Measurements from ENCODE around the gene BCL2L1. TPM values are rescaled to one million over a fixed set of nuclear protein-coding genes. Genes with fewer than 3 reads are reported as not detected.
"Not testable (repeated sequence)": the region's sequence is repeated elsewhere in the genome, so short reads cannot be mapped to it uniquely, and the experiment has no call there.

The BCL2L1 gene
- 38.1 and 38.6 TPM in 2 replicates for total RNA-seq

DNA sequence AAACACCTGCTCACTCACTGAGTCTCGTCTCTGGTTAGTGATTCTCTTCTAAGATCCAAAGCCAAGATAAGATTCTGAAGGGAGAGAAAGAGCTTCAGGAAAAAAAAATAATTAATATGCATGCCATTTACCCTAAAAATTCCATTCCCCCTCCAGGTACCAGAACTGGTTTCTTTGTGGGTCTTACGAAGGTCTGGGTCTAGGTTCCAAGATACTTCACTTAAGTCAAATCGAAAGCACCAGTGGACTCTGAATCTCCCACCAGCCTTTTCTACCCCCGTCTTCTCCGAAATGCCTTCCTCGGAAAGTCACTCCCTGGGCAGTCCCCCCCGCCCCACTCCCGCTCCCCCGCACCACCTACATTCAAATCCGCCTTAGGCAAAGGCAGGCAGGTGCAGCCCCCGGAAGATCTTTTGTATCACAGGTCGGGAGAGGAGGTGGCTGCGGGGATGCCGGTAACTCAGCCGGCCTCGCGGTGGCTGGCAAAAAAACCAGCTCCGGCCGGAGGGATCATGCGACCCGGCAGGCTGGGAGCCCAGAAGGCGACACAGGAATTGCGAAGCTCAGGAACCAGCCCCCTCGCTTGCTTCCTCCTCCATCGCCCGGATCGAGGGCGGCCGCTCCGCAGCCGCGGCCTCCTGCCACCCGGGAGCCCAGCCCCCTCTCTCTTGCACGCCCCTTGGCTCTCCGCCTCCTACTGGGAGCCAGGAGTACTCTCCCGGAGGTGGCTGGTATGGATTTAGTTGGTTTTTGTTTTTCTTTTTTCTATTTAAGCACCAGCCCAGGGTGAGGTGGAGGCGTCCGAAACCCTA is at the start of gene BCL2L1:
Gene BCL2L1, minus strand, starts transcription at position 612 of the 812 bp plus-strand sequence. CDS start 650 bp downstream, outside the sequence.
- peak; percentile 75 to 89 for DNase-seq (ENCODE audit: low read depth in 2 of 2)

DNA sequence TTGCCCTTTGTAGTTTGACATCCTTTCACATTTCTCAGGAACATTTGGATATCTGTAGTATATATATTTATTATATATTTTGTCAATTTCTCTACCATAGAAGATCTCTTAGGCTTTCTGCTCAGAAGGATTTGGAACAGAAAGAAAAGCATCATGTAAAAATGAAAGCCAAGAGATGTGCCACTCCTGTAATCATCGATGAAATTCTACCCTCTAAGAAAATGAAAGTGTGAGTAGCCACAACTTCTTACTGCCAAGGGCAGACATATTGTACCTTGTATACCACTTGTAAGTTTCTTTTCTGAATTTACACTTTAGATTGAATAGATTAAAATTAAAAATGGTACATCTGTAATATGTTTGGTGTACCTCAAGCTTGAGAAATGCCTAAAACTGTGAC is 47.6 kb upstream of the BCL2L1 start:
- DNase-seq (ENCODE audit: low read depth in 2 of 2): no peak

DNA sequence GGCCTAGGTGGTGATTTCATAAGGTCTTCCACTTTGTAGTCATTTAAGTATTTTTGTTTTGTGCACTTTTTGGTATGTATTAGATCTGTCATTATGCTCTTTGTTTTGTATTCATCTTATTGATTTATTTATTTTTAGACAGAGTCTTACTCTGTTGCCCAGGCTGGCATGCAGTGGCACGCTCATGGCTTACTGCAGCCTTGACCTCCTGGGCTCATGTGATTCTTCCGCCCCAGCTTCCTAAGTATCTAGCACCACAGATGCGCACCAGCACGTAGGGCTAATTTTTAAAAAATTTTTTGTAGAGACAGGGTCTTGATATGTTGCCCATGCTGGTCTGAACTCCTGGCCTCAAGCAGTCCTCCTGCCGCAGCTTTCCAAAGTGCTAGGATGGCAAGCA is 47.0 kb upstream of the BCL2L1 start:
- no peak for DNase-seq (ENCODE audit: low read depth in 2 of 2)

DNA sequence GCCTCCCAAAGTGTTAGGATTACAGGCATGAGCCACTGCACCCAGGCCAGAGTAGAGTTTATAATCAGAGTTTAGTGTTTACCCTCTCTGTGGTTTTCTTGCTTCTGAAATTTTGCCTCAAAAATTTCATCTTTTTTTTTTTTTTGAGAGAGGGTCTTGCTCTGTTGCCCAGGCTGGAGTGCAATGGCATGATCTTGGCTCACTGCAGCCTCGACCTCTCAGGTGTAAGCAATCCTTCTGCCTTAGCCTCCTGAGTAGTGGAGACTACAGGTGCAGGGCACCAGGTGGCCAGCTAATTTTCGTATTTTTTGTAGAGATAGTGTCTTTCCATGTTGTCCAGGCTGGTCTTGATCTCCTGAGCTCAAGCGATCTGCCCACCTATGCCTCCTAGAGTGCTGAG is 45.1 kb upstream of the BCL2L1 start:
- no peak for DNase-seq (ENCODE audit: low read depth in 2 of 2)

DNA sequence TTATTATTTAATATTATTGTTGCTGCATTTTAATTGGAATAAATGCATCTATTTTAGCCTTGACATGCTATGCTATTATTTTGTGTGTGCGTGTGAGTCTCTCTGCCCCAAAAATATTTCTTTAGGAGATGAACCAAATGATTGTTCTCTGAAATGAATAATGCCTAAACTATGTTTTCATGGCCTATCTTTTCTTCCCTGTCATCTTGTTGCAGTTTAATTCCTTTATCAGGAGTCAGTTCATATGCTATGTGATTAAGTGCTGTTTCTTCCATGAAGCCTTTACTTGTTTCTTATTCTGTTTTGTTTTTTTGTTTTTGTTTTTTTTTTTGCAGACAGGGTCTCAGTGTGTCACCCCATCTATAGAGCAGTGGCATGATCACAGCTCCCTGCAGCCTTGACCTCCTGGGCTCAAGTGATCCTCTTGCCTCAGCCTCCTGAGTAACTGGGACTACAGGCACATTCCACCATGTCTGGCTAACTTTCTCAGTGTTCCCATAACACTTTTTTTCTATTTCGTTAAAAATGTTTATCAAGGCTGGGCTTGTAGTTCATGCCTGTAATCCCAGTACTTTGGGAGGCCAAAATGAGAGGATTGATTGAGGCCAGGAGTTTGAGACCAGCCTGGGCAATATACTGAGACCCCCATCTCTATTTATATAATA is 42.1 kb upstream of the BCL2L1 start:
- no peak for DNase-seq (ENCODE audit: low read depth in 2 of 2)

DNA sequence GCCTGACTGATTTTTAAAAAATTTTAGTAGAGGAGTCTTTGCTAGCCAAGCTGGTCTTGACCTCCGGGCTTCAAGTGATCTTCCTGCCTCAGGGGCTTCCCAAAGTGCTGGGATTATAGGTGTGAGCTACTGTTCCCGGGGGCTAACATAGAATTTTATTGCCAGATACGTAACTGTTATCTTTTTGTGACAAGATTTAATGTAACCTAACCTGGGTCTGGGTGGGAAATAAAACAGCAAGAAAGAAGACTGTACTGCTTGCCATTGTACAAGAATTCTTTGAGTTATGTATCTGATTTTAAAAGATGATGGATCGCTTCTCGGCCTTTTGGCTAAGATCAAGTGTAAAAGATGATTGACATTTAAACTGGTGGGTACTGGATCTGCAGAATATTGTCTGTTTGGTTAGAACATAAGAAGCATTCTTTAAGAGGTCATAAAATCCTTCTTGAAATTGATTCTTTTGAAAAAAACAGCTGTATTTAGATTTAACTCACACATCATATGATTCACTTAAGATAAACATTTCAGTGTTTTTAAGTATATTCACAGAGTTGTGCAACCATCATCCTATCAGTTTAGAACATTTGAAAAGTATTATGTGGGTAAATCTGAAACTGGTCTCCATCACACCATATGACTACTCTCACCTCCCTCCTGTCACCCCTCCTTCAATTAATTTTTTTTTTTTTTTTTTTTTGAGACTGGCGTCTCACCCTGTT is 38.0 kb upstream of the BCL2L1 start:
- DNase-seq (ENCODE audit: low read depth in 2 of 2): no peak

DNA sequence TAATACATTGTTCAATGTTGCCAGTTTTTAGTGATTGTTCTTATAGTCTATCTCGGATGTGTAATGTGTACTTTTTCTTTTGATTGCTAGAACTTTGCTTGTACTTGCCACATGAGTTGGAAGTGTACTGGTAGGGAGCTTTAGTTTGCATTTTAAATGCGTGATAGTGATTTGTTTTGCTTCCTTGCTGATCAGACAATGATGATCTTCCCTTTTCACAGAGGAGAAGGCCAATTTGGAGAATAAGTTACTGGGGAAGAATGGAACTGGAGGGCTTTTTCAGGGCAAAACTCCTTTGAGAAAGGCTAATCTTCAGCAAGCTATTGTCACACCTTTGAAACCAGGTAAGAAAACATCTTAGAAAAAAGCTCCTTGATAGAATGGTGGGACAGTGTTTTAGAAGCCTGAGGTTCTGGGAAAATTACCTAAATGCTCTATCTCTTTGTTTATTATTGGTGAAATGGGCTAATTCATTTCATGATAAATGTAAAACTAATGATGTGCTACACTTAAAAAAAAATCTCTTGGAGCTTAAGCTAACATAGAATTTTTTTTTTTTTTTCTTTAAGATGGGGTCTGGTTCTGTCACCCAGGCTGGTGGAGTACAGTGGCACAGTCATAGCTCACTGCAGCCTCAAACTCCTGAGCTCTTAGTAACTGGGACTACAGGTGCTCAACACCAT is 37.3 kb upstream of the BCL2L1 start:
- DNase-seq (ENCODE audit: low read depth in 2 of 2): no peak

DNA sequence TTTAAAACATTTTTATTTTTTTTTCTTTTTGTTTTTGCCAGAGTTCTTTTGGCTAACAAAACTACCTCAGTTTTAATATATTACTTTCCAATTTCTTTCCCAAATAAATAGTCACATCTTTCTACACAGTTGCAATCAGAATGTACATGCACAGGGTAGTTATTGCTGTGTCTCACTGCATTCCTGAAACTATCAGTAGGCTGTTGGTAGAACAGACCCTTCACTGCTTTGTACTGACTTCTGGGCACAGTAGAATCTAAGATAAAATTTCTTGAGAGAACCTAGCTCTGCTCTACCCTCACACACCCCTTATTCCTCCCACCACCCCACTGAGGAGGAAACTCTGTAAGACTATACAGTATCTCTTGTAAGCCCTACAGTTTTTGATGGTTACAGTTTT is 36.3 kb upstream of the BCL2L1 start:
- no peak for DNase-seq (ENCODE audit: low read depth in 2 of 2)

DNA sequence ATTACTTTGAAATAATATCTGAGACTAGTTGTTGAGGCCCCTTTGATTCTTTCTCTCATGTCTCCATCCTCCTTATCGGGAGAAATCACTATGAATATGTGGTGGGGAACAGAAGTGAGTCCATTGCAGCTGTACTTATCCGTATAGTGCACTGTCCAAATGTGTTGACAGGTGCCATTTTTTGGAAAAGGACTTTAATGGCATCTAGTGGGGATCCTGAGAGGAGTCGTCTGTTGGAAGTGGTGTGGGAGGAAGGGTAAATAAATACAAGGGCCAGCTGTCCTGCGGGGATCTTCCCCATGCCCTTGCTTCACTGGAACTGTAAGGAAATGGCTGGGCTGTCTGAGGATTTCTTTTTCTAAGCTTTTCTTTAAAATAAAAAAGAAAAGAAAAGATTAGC is 35.9 kb upstream of the BCL2L1 start:
- DNase-seq (ENCODE audit: low read depth in 2 of 2): no peak

DNA sequence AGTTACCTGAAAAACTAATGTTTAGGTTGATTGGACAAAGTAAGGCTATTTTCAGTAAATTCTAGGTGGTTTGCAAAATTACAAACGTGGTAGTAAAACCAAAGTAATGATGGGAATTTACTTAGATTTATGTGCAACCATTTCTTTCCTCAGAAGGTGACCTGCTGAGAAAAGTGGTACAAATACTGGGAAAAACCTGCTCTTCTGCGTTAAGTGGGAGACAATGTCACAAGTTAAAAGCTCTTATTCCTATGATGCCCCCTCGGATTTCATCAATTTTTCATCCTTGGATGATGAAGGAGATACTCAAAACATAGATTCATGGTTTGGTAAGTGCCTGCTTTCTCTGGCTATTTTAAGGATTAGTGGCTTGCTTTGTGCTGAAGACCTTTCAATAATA is 34.6 kb upstream of the BCL2L1 start:
- no peak for DNase-seq (ENCODE audit: low read depth in 2 of 2)

DNA sequence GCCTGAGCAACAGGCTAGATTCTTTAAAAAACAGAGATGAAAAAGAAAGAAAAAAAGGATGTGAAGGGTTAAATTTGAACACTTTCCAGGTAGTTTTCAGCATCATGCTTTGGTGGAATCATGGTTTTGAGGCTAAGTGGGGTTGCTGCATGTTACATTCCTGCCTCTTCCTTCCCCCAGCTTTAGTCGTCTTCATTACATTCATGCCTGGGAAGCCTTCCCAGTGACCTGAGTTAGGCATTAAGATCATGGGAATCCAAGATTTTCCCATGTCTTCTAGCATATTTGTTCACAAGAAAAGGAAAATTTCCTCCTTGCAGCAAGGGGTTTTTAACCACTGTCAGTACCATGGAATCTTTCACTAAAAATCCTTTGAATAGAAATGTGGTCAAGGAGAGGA is 28.5 kb upstream of the BCL2L1 start:
- no peak for DNase-seq (ENCODE audit: low read depth in 2 of 2)

DNA sequence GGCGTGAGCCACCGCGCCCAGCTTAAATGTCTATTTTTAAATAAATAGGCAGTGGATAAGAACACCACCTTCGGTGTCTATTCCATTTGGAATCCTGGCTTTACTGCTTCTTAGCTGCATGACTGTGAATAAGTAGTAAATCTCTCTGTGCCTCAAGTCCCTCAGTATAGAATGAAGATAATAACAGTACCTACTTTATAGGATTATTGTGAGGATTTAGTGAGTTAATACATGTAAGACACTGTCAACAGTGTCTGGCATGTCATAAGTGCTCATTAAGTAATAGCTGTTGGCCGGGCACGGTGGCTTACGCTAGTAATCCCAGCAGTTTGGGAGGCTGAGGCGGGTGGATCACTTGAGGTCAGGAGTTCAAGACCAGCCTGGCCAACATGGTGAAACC is 26.6 kb upstream of the BCL2L1 start:
- no peak for DNase-seq (ENCODE audit: low read depth in 2 of 2)

DNA sequence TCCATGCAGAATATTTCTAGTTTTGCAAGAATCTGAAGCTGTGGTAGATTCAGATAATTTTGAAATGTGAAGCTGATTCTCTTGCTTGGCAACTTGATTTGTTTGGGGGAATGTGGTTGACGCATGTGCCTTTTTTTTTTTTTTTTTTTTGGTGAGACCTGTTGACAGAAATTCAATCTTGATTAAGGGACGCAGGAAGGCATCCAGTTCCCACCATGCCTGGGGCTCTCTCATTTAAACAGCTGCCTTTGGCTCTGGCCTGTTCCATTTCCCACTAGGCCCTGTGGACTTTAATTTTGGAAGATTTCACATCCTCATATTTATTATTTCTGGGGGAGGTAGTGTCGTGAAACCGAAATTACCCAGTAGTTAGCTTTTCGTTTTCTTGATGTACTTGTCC is 25.0 kb upstream of the BCL2L1 start:
- no peak for DNase-seq (ENCODE audit: low read depth in 2 of 2)

DNA sequence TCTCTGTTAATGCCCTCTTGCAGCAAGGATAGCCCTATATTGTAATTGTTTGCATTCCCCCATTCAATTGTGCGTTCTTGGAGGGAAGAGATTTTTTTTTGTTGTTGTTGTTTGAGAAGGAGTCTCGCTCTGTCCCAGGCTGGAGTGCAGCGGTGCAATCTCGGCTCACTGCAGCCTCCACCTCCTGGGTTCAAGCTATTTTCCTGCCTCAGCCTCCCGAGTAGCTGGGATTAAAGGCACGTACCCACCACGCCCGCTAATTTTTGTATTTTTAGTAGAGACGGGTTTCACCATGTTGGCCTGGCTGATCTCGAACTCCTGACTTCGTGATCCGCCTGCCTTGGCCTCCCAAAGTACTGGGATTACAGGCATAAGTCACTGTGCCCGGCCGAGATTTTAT is 24.4 kb upstream of the BCL2L1 start:
- not testable (repeated sequence) for DNase-seq (ENCODE audit: low read depth in 2 of 2)

DNA sequence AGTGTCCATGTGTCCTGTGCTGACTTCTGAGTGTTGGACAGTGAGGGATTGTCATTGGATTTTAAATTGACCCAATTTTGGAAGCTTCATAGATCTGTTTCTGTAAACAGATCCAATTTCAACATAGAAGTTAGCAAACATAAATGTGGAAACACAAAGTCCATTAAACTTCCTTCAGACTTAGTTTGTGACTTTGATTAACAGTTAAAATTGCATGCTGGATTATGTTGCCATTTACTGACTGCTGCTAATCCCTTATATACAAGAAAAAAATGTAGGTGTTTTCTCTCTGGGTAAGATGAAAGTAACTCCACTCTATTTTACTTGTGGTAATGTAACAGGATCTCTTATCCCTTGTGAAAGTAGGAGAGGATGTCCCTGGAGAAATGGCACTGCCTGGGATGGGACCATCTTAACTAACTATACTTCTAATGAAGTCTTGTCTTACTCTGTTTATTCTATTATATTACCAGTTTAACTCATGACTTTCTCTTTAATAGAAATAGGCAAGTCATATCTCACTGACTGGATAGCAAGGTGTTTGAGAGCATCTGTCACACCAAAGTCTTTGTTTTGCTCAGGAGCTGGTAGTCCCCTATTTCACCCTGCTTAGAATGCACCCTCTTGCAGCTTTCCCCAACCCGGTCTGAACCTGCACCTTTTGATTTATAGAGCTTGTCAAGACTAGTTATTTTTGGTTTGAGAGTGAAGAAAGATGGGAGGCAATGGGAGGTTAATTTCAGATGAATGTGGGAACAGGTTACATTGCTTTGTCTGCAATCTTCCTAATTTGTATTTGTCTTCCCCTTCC is 23.6 kb upstream of the BCL2L1 start:
- no peak for DNase-seq (ENCODE audit: low read depth in 2 of 2)

DNA sequence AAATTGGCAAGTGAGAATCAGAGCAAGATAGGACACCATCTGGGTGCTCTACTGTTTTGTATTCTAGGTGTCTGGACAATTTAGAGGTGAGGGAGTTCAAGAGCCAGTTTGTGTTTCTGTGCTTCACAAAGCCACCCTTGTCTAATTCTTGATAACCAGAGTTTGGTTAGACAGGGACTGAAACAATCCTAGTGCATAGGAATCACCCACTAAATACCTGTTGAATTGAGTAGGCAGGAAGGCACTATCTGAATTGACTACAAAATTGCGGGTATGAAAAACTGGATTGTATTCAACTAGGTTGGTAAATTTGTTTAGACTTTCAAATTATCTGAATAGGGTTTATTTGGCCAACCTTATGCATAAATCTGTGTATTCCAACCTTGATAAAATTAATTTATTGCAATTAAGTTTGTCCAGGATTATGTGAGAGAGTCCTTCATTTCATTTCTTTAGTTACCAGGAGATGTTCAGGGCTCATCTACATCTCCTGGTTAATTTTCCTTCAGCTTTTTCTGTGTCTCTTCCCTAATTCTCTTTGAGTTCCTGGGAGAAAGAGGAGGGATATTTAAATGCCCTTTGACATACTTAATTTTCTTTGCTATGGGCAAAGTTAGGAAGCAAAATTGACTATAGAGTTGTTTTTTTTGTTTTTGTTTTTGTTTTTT is 18.1 kb upstream of the BCL2L1 start:
- no peak for DNase-seq (ENCODE audit: low read depth in 2 of 2)

DNA sequence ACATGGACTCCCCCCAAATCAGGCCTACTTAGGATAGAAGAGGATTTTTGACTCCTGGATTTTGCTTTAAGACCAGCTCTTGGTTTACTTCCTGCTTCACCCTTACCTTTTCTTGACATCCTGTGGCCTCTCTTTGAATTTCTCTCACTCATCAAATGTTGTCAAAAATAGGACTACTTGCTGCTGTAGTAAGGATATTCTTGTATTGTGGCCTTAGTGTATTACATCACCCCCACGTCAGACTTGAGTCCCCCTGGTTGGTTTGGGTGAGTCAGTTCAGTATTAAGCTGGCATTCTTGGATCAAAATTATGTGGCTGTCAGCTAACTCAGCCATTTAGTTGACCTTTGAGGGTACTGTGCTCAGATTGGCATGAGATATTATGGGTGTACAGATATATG is 17.5 kb upstream of the BCL2L1 start:
- peak in 1 of 2 donors; percentile 57 for DNase-seq (ENCODE audit: low read depth in 2 of 2)

DNA sequence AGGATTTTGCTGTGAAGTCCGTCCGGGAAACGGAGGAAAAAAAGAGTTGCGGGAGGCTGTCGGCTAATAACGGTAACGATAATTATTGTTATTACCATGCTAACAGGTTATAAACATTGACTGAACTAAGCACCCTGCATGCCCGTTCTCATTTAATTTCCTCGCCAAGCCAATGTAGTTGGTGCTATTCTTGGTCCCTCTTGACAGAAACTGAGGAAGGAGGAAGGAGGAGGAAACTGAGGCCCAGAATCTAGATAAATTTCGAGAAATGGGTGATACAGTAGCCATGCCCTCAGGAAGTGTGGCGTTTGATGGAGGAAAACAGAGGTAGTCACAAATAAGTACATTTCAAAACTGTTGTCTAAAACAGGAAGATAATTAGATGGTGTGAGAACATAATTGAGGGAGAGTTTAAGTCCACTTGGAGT is 16.9 kb upstream of the BCL2L1 start:
- no peak for DNase-seq (ENCODE audit: low read depth in 2 of 2)

DNA sequence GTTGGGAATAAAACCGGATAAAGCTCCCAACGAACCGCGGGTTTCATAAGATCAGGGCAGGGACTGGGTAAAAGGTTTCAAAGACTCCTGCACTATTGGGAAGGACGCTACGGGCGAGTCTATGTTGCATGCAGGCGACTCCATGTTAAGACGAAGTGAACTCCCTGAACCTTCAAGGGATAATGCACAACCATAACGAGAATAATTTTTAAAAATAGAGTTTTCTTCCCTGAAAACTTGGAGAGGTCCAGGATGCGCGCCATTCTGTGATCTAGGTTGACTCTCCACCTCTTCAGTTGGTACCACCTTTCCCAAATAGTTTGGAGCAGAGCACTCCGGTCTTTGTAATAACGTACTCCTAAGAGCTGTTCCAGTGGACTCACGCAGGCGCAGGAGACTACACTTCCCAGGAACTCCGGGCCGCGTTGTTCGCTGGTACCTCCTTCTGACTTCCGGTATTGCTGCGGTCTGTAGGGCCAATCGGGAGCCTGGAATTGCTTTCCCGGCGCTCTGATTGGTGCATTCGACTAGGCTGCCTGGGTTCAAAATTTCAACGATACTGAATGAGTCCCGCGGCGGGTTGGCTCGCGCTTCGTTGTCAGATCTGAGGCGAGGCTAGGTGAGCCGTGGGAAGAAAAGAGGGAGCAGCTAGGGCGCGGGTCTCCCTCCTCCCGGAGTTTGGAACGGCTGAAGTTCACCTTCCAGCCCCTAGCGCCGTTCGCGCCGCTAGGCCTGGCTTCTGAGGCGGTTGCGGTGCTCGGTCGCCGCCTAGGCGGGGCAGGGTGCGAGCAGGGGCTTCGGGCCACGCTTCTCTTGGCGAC is 16.3 kb upstream of the BCL2L1 start, which contains the start of gene TPX2:
Gene TPX2, plus strand, starts transcription at position 562 of the 821 bp plus-strand sequence. CDS start 18,187 bp downstream, outside the sequence.
- peak; percentile 94 to 98 for DNase-seq (ENCODE audit: low read depth in 2 of 2)
